Trophoblast cell (in vitro differentiated cells and primary cell): Measurements from ENCODE around the gene RAB3GAP1. TPM values are rescaled to one million over a fixed set of nuclear protein-coding genes. Genes with fewer than 3 reads are reported as not detected.

ENCODE experiments used
- DNase-seq, 2 donors: peaks; one replicate each; pipeline ENCODE4 v3.0.0-alpha.2; 2016
- H2AFZ ChIP-seq: 2 replicates; pipeline ENCODE4 v1.6.1; 2013; ENCODE audit warnings: low read length, moderate library complexity, mild to moderate bottlenecking; ENCODE audit not compliant: insufficient read depth, poor library complexity
- H2AK5ac ChIP-seq: 2 replicates; pipeline ENCODE4 v1.6.1; 2013; ENCODE audit warnings: mild to moderate bottlenecking, low read length
- H2BK120ac ChIP-seq: 2 replicates; pipeline ENCODE4 v1.6.1; 2013; ENCODE audit warnings: low read length, mild to moderate bottlenecking, moderate library complexity; ENCODE audit not compliant: insufficient read depth, poor library complexity
- H2BK12ac ChIP-seq: 2 replicates; pipeline ENCODE4 v1.6.1; 2013; ENCODE audit warnings: mild to moderate bottlenecking, low read length, moderate library complexity
- H2BK5ac ChIP-seq: 2 replicates; pipeline ENCODE4 v1.6.1; 2013; ENCODE audit warnings: low read length, low read depth, moderate library complexity, mild to moderate bottlenecking; ENCODE audit not compliant: poor library complexity
- H3K14ac ChIP-seq: 2 replicates; pipeline ENCODE4 v1.6.1; 2013; ENCODE audit warnings: mild to moderate bottlenecking, low read length
- H3K18ac ChIP-seq: 2 replicates; pipeline ENCODE4 v1.6.1; 2013; ENCODE audit warnings: mild to moderate bottlenecking, low read length
- H3K23ac ChIP-seq: 2 replicates; pipeline ENCODE4 v1.6.1; 2013; ENCODE audit warnings: low read length
- H3K27ac ChIP-seq: 2 replicates; pipeline ENCODE4 v1.5.1; 2013; ENCODE audit warnings: low read depth, mild to moderate bottlenecking, inconsistent platforms, low read length, moderate library complexity
- H3K27me3 ChIP-seq: 2 replicates; pipeline ENCODE4 v1.6.1; 2013; ENCODE audit warnings: inconsistent platforms, mild to moderate bottlenecking, low read length, moderate library complexity; ENCODE audit not compliant: insufficient read depth
- H3K36me3 ChIP-seq, 2 experiments: 1 replicate in 1 of 2; 2 replicates in 1 of 2; pipeline ENCODE4 v1.6.1; 2013; ENCODE audit warnings: low read length in 2 of 2, mild to moderate bottlenecking in 2 of 2, moderate library complexity in 1 of 2; ENCODE audit not compliant: insufficient read depth in 2 of 2, control insufficient read depth in 1 of 2
- H3K4ac ChIP-seq: 2 replicates; pipeline ENCODE4 v1.6.1; 2013; ENCODE audit warnings: low read depth, mild to moderate bottlenecking, low read length, moderate library complexity
- H3K4me1 ChIP-seq, 2 experiments: 1 replicate in 1 of 2; 2 replicates in 1 of 2; pipeline ENCODE4 v1.6.1; 2013; ENCODE audit warnings: low read length in 2 of 2, mild to moderate bottlenecking in 2 of 2, moderate library complexity in 1 of 2; ENCODE audit not compliant: insufficient read depth in 2 of 2, control insufficient read depth in 1 of 2
- H3K4me2 ChIP-seq: 2 replicates; pipeline ENCODE4 v1.6.1; 2013; ENCODE audit warnings: inconsistent platforms, mild to moderate bottlenecking, low read length, moderate library complexity
- H3K4me3 ChIP-seq: 2 replicates; pipeline ENCODE4 v1.5.1; 2013; ENCODE audit warnings: mild to moderate bottlenecking, low read depth, low read length, inconsistent platforms
- H3K79me1 ChIP-seq: one replicate; pipeline ENCODE4 v1.6.1; 2013; ENCODE audit warnings: low read length
- H3K79me2 ChIP-seq: 2 replicates; pipeline ENCODE4 v1.6.1; 2013; ENCODE audit warnings: low read length, mild to moderate bottlenecking; ENCODE audit not compliant: control insufficient read depth, insufficient read depth, poor library complexity
- H3K9ac ChIP-seq: 2 replicates; pipeline ENCODE4 v1.6.1; 2013; ENCODE audit warnings: mild to moderate bottlenecking, low read length
- H3K9me3 ChIP-seq: 2 replicates; pipeline ENCODE4 v1.6.1; 2013; ENCODE audit warnings: low read depth, mild to moderate bottlenecking, control low read depth, inconsistent platforms, low read length; ENCODE audit not compliant: insufficient read depth
- H4K12ac ChIP-seq: 2 replicates; pipeline ENCODE4 v1.6.1; 2013; ENCODE audit warnings: low read depth, mild to moderate bottlenecking, low read length, moderate library complexity
- H4K8ac ChIP-seq: 2 replicates; pipeline ENCODE4 v1.6.1; 2013; ENCODE audit warnings: low read depth, mild to moderate bottlenecking, low read length, moderate library complexity
- H4K91ac ChIP-seq: one replicate; pipeline ENCODE4 v1.6.1; 2013; ENCODE audit warnings: low read depth, mild to moderate bottlenecking, low read length, moderate library complexity
- WGBS: extraction: QIAGEN DNeasy Blood & Tissue Kit; methylation state at CpG from one replicate; pipeline ENCODE4 v1.1.7; 2013; ENCODE audit warnings: missing lambda C conversion rate; ENCODE audit not compliant: insufficient read length, insufficient coverage; ENCODE audit errors: extremely low coverage; 5-methylcytosine and 5-hydroxymethylcytosine counted together
- polyA plus RNA-seq: library from polyadenylated mRNA; stranded (reverse); fragments of 200-250 nt; gene quantifications from 2 replicates; pipeline ENCODE4 v1.2.3, GENCODE V29; 2013

RAB3GAP1 gene
- polyA plus RNA-seq: 26.5 and 27.1 TPM in 2 replicates

GRCh38 chr2:135052042-135052876 is at the start of gene RAB3GAP1:
Gene RAB3GAP1, plus strand, starts transcription at chr2:135052292. Its CDS starts 16 bp downstream, at chr2:135052308.
- no CpG with 5 or more reads among the region's 45 CpGs for WGBS
- Histone ChIP-seq H3K14ac (peak within 1 kb of the TSS; percentile 100), H3K9ac (peak within 1 kb of the TSS; percentile 93), H3K9me3 (no peaks in the 10 kb centered on the region), H4K91ac (peak within 1 kb of the TSS; percentile 100), H3K27ac (peak within 1 kb of the TSS; percentile 93), H4K12ac (peak within 1 kb of the TSS; percentile 100), H2BK5ac (peak within 1 kb of the TSS; percentile 98), H3K23ac (no peak within 1 kb of the TSS), H3K4me2 (peak within 1 kb of the TSS; percentile 88), H3K4me1 (peaks cover 0 to 2% of the 10 kb centered on the region in 2 experiments), H3K36me3 (peaks cover 0 to 5% of the 10 kb centered on the region in 2 experiments), H3K27me3 (no peaks in the 10 kb centered on the region), H3K4ac (peak within 1 kb of the TSS; percentile 100), H3K4me3 (peak within 1 kb of the TSS; percentile 96), H3K79me2 (peaks cover 9% of the 10 kb centered on the region), H2BK120ac (peak within 1 kb of the TSS; percentile 99), H2BK12ac (peak within 1 kb of the TSS; percentile 72), H3K79me1 (peaks cover 4% of the 10 kb centered on the region), H4K8ac (peak within 1 kb of the TSS; percentile 100), H2AK5ac (peak within 1 kb of the TSS; percentile 91), H2AFZ (peak within 1 kb of the TSS; percentile 100), H3K18ac (peak within 1 kb of the TSS; percentile 100)
- peak; percentile 77 to 82 for DNase-seq

- WGBS: no CpG with 5 or more reads among the region's 4 CpGs
- Histone ChIP-seq H3K4me3 (no peak overlapping the region), H3K4ac (no peak overlapping the region), H4K8ac (no peak overlapping the region), H3K36me3 (no peaks in the 10 kb centered on the region), H3K9me3 (no peaks in the 10 kb centered on the region), H3K27me3 (no peaks in the 10 kb centered on the region), H3K14ac (no peak overlapping the region), H3K18ac (no peak overlapping the region), H4K91ac (no peak overlapping the region), H3K79me1 (no peaks in the 10 kb centered on the region), H2BK120ac (no peak overlapping the region), H2AFZ (no peak overlapping the region), H3K4me2 (no peak overlapping the region), H3K23ac (no peak overlapping the region), H3K79me2 (no peaks in the 10 kb centered on the region), H2BK5ac (no peak overlapping the region), H3K27ac (no peak overlapping the region), H2BK12ac (no peak overlapping the region), H4K12ac (no peak overlapping the region), H3K4me1 (no peaks in the 10 kb centered on the region), H3K9ac (no peak overlapping the region), H2AK5ac (no peak overlapping the region)
- DNase-seq: no peak
Observed at GRCh38 chr2:135002836-135003235, 49.3 kb upstream of the RAB3GAP1 start.

GRCh38 chr2:135004005-135004746 is 47.9 kb upstream of the RAB3GAP1 start:
- Histone ChIP-seq H3K4me2 (no peak overlapping the region), H3K23ac (no peak overlapping the region), H3K4me1 (no peaks in the 10 kb centered on the region), H3K4me3 (no peak overlapping the region), H3K36me3 (no peaks in the 10 kb centered on the region), H3K79me1 (no peaks in the 10 kb centered on the region), H3K4ac (no peak overlapping the region), H2AFZ (no peak overlapping the region), H3K14ac (no peak overlapping the region), H3K9ac (no peak overlapping the region), H3K18ac (no peak overlapping the region), H4K8ac (no peak overlapping the region), H4K12ac (no peak overlapping the region), H4K91ac (no peak overlapping the region), H2BK5ac (no peak overlapping the region), H3K27me3 (no peaks in the 10 kb centered on the region), H2BK12ac (no peak overlapping the region), H3K79me2 (no peaks in the 10 kb centered on the region), H3K27ac (no peak overlapping the region), H2AK5ac (no peak overlapping the region), H3K9me3 (no peaks in the 10 kb centered on the region), H2BK120ac (no peak overlapping the region)
- no CpG with 5 or more reads among the region's 17 CpGs for WGBS
- DNase-seq: peak; percentile 59 to 82

- Histone ChIP-seq H2AFZ (no peak overlapping the region), H3K36me3 (no peaks in the 10 kb centered on the region), H3K4ac (no peak overlapping the region), H4K91ac (no peak overlapping the region), H3K9ac (no peak overlapping the region), H3K4me3 (no peak overlapping the region), H3K4me1 (no peaks in the 10 kb centered on the region), H4K8ac (no peak overlapping the region), H3K14ac (no peak overlapping the region), H4K12ac (no peak overlapping the region), H3K4me2 (no peak overlapping the region), H3K23ac (no peak overlapping the region), H3K27ac (no peak overlapping the region), H2BK5ac (no peak overlapping the region), H2BK12ac (no peak overlapping the region), H2BK120ac (no peak overlapping the region), H3K79me2 (no peaks in the 10 kb centered on the region), H3K79me1 (no peaks in the 10 kb centered on the region), H3K27me3 (no peaks in the 10 kb centered on the region), H3K9me3 (no peaks in the 10 kb centered on the region), H3K18ac (no peak overlapping the region), H2AK5ac (no peak overlapping the region)
- no peak for DNase-seq
- no CpG with 5 or more reads among the region's 3 CpGs for WGBS
Observed at GRCh38 chr2:135005753-135006152, 46.3 kb upstream of the RAB3GAP1 start.
